Endodermal cell (in vitro differentiated cells): ENCODE measurements around the gene RELT. TPM values are rescaled to one million over a fixed set of nuclear protein-coding genes. Genes with fewer than 3 reads are reported as not detected.

Experiments
- DNase-seq: peaks from one replicate; pipeline ENCODE4 v3.0.0-alpha.2; 2017
- H3K27ac ChIP-seq: 2 replicates; pipeline ENCODE4 v1.5.1; 2013; ENCODE audit warnings: mild to moderate bottlenecking, low read depth, low read length, moderate library complexity
- H3K27me3 ChIP-seq: 2 replicates; pipeline ENCODE4 v1.6.1; 2013; ENCODE audit warnings: mild to moderate bottlenecking, low read length, moderate library complexity; ENCODE audit not compliant: insufficient read depth, control insufficient read depth, poor library complexity, severe bottlenecking
- H3K36me3 ChIP-seq: 2 replicates; pipeline ENCODE4 v1.7.0; 2013; ENCODE audit warnings: mild to moderate bottlenecking, low read length, moderate library complexity; ENCODE audit not compliant: control insufficient read depth, insufficient read depth
- H3K4me1 ChIP-seq: one replicate; pipeline ENCODE4 v1.7.0; 2013; ENCODE audit warnings: low read length; ENCODE audit not compliant: control insufficient read depth, insufficient read depth
- H3K4me3 ChIP-seq: 2 replicates; pipeline ENCODE4 v1.5.1; 2013; ENCODE audit warnings: mild to moderate bottlenecking, low read length, moderate library complexity
- H3K9ac ChIP-seq: 2 replicates; pipeline ENCODE4 v1.6.1; 2013; ENCODE audit warnings: mild to moderate bottlenecking, low read length, moderate library complexity; ENCODE audit not compliant: poor library complexity, severe bottlenecking; ENCODE audit errors: extremely low read depth
- H3K9me3 ChIP-seq: 2 replicates; pipeline ENCODE4 v1.6.1; 2013; ENCODE audit warnings: mild to moderate bottlenecking, low read length, moderate library complexity; ENCODE audit not compliant: control insufficient read depth
- H3K27ac Mint-ChIP-seq: 2 replicates; pipeline ENCODE4 v1.8.0; 2020; ENCODE audit warnings: mixed read lengths
- H3K27me3 Mint-ChIP-seq: 2 replicates; pipeline ENCODE4 v1.8.0; 2021; ENCODE audit warnings: mild to moderate bottlenecking, mixed read lengths; ENCODE audit not compliant: insufficient read depth
- H3K36me3 Mint-ChIP-seq: 2 replicates; pipeline ENCODE4 v1.8.0; 2020; ENCODE audit warnings: low read depth, mixed read lengths
- H3K4me1 Mint-ChIP-seq: 2 replicates; pipeline ENCODE4 v1.8.0; 2020; ENCODE audit warnings: mixed read lengths
- H3K4me3 Mint-ChIP-seq: 2 replicates; pipeline ENCODE4 v1.8.0; 2020; ENCODE audit warnings: mild to moderate bottlenecking, moderate library complexity, mixed read lengths
- H3K9me3 Mint-ChIP-seq: 2 replicates; pipeline ENCODE4 v1.8.0; 2020; ENCODE audit warnings: mild to moderate bottlenecking, mixed read lengths
- WGBS, 2 experiments: methylation state at CpG; one replicate each; pipeline versions ENCODE4 v1.1.5 to v1.1.7; 2013; ENCODE audit warnings: missing lambda C conversion rate in 2 of 2, mixed read lengths in 1 of 2; ENCODE audit not compliant: insufficient coverage in 1 of 2, insufficient read length in 1 of 2; 5-methylcytosine and 5-hydroxymethylcytosine counted together
- total RNA-seq, 2 donors: library from RNA; stranded (reverse); fragmentation: NEBNext Ultra II Directional in 1 of 2; extraction: Animal tissue kit (Norgen Biotek cat#: 25700) in 1 of 2; gene quantifications; 2 replicates in 1 of 2; 3 replicates in 1 of 2; pipeline ENCODE4 v1.2.1, GENCODE V29; 2021
- TF ChIP-seq, protein P1 (sequence below): fragments of 200-600 bp; sonication (generic); conservative IDR thresholded peaks from 2 replicates; pipeline ENCODE4 v1.5.0; 2021; ENCODE audit warnings: antibody characterized with exemption, mild to moderate bottlenecking

Gene RELT
- total RNA-seq, 2 donors from 2014 or later = 6.9 to 8.9 TPM

GRCh38 chr11:73399159-73399590 lies 23.0 kb downstream of the RELT start:
- H3K9ac ChIP-seq = no peak overlapping the region
- peaks cover 5% of the 10 kb centered on the region for H3K36me3 ChIP-seq
- 84 to 86% methylated on average over 5 to 6 of the region's 6 CpGs for WGBS, 2 experiments
- peak; percentile 43 for DNase-seq
- no peak overlapping the region for H3K4me3 ChIP-seq
- Mint-ChIP-seq H3K9me3 (no peaks in the 10 kb centered on the region), H3K36me3 (no peaks in the 10 kb centered on the region), H3K4me1 (peaks cover 5% of the 10 kb centered on the region), H3K4me3 (no peak overlapping the region), H3K27me3 (no peaks in the 10 kb centered on the region), H3K27ac (peak overlapping the region; percentile 44)
- no peaks in the 10 kb centered on the region for H3K27me3 ChIP-seq
- TF ChIP-seq, protein P1, sequence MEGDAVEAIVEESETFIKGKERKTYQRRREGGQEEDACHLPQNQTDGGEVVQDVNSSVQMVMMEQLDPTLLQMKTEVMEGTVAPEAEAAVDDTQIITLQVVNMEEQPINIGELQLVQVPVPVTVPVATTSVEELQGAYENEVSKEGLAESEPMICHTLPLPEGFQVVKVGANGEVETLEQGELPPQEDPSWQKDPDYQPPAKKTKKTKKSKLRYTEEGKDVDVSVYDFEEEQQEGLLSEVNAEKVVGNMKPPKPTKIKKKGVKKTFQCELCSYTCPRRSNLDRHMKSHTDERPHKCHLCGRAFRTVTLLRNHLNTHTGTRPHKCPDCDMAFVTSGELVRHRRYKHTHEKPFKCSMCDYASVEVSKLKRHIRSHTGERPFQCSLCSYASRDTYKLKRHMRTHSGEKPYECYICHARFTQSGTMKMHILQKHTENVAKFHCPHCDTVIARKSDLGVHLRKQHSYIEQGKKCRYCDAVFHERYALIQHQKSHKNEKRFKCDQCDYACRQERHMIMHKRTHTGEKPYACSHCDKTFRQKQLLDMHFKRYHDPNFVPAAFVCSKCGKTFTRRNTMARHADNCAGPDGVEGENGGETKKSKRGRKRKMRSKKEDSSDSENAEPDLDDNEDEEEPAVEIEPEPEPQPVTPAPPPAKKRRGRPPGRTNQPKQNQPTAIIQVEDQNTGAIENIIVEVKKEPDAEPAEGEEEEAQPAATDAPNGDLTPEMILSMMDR = no peak
- H3K27ac ChIP-seq = no peak overlapping the region
- peaks cover 10% of the 10 kb centered on the region for H3K4me1 ChIP-seq
- H3K9me3 ChIP-seq = no peaks in the 10 kb centered on the region

GRCh38 chr11:73399636-73400035 lies 23.4 kb downstream of the RELT start:
- H3K27ac ChIP-seq = no peak overlapping the region
- TF ChIP-seq, protein P1 = no peak
- no peak overlapping the region for H3K4me3 Mint-ChIP-seq
- no peak overlapping the region for H3K27ac Mint-ChIP-seq
- no peaks in the 10 kb centered on the region for H3K27me3 Mint-ChIP-seq
- WGBS, 2 experiments = 94 to 100% methylated on average over 1 to 4 of the region's 4 CpGs
- DNase-seq = no peak
- H3K9me3 ChIP-seq = no peaks in the 10 kb centered on the region
- no peak overlapping the region for H3K4me3 ChIP-seq
- peaks cover 5% of the 10 kb centered on the region for H3K4me1 Mint-ChIP-seq
- no peaks in the 10 kb centered on the region for H3K36me3 Mint-ChIP-seq
- no peaks in the 10 kb centered on the region for H3K9me3 Mint-ChIP-seq
- peaks cover 10% of the 10 kb centered on the region for H3K4me1 ChIP-seq
- no peaks in the 10 kb centered on the region for H3K27me3 ChIP-seq
- H3K9ac ChIP-seq = no peak overlapping the region
- H3K36me3 ChIP-seq = peaks cover 5% of the 10 kb centered on the region

GRCh38 chr11:73400293-73400692 lies 24.1 kb downstream of the RELT start:
- TF ChIP-seq, protein P1 = no peak
- Mint-ChIP-seq H3K4me3 (no peak overlapping the region), H3K27ac (peak overlapping the region; percentile 58), H3K9me3 (no peaks in the 10 kb centered on the region), H3K27me3 (no peaks in the 10 kb centered on the region), H3K36me3 (no peaks in the 10 kb centered on the region), H3K4me1 (peaks cover 5% of the 10 kb centered on the region)
- H3K27ac ChIP-seq = no peak overlapping the region
- no peak overlapping the region for H3K4me3 ChIP-seq
- no peaks in the 10 kb centered on the region for H3K9me3 ChIP-seq
- DNase-seq = peak; percentile 26
- H3K27me3 ChIP-seq = no peaks in the 10 kb centered on the region
- H3K36me3 ChIP-seq = peaks cover 5% of the 10 kb centered on the region
- H3K4me1 ChIP-seq = peaks cover 10% of the 10 kb centered on the region
- no peak overlapping the region for H3K9ac ChIP-seq
- 91 to 95% methylated on average over 6 of the region's 6 CpGs for WGBS, 2 experiments
